ENCODE results near the gene SRPK2.

- TF ChIP-seq POLR2AphosphoS5 (IDR thresholded peaks at IDR 0.05) (no peak), CTCF (IDR thresholded peaks at IDR 0.05) (no peak), POLR2A (IDR thresholded peaks at IDR 0.05) (no peak)
Observed at GRCh38 chr7:105286441-105286840, 102.3 kb downstream of the SRPK2 start.

Measured in prostate gland (tissue), 2 donors.